Prostate gland (tissue), 2 donors: ENCODE results near the gene GNA12. TPM values are rescaled to one million over a fixed set of nuclear protein-coding genes. Genes with fewer than 3 reads are reported as not detected.

ENCODE experiments used
- DNase-seq: peaks from one replicate; pipeline ENCODE4 v3.0.0-alpha.2; 2019; ENCODE audit warnings: low spot score
- H3K27ac ChIP-seq, 2 donors: fragments of 200-600 bp; sonication (generic); 2 replicates each; pipeline ENCODE4 v1.5.1; 2017 to 2019
- H3K27me3 ChIP-seq: fragments of 200-600 bp; sonication (generic); replicated peaks from 2 replicates; pipeline ENCODE4 v1.5.1; 2019; ENCODE audit not compliant: insufficient read depth
- H3K36me3 ChIP-seq, 2 donors: fragments of 200-600 bp; sonication (generic); 1 replicate in 1 of 2; 2 replicates in 1 of 2; pipeline versions ENCODE4 v1.5.1 to v1.8.1; 2017 to 2019
- H3K4me1 ChIP-seq: fragments of 200-600 bp; sonication (generic); replicated peaks from 2 replicates; pipeline ENCODE4 v1.5.1; 2019
- H3K4me3 ChIP-seq, 2 donors: fragments of 200-600 bp; sonication (generic); 2 replicates each; pipeline ENCODE4 v1.5.1; 2017 to 2019
- H3K9me3 ChIP-seq: fragments of 200-600 bp; sonication (generic); 2 replicates; pipeline ENCODE4 v1.5.1; 2017
- POLR2A ChIP-seq: fragments of 450-650 bp; IDR thresholded peaks from one replicate; pipeline ENCODE4 v1.6.1; 2016; ENCODE audit warnings: antibody characterized with exemption, mild to moderate bottlenecking
- POLR2AphosphoS5 ChIP-seq: sonication (generic); formaldehyde crosslinking; IDR thresholded peaks from one replicate; pipeline ENCODE4 v1.6.1; 2017; ENCODE audit warnings: antibody characterized with exemption
- WGBS: methylation state at CpG from one replicate; pipeline ENCODE4 v1.1.5; 2018; 5-methylcytosine and 5-hydroxymethylcytosine counted together
- intact Hi-C: fragments of 100-400 bp; cut with DNase I; formaldehyde crosslinking; loops from one replicate; pipeline ENCODE4 v1.14.2; 2022
- total RNA-seq, 2 donors: library from RNA; depleted of rRNA; stranded (reverse); fragments of >200 nt; gene quantifications; one replicate each; pipeline ENCODE4 v1.1.0, GENCODE V29; 2016
- TF ChIP-seq, protein P1 (sequence below), 4 experiments: fragments of 200-600 bp in 2 of 4; fragments of 450-650 bp in 2 of 4; sonication (generic) in 2 of 4; IDR thresholded peaks; 1 replicate in 3 of 4; 2 replicates in 1 of 4; pipeline ENCODE4 v1.5.1; 2016 to 2019; ENCODE audit warnings: antibody characterized with exemption in 4 of 4, mild to moderate bottlenecking in 2 of 4, moderate library complexity in 2 of 4

The GNA12 gene
- total RNA-seq, 2 donors from 2014 or later: 22.6 to 102 TPM

DNA sequence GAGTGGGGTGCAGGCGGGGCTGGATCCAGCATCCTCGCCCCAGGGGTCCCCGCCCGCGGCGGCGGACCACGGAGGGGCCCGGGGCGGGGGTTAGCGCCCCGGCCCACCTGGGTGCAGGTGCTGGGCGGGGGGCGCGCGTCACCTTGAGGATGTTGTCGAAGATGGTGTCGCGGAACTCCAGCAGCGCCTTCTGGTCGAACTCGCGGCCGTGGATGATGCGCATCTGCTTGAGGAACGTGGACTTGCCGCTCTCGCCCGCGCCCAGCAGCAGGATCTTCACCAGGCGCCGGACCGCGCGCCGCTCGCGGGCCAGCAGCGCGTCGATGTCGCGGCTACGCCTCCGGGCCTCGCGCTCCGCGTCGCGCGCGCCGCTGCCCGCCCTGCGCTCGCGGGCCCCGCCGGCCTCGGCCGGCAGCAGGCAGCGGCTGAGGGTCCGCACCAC lies 376 bp downstream of the GNA12 start:
- WGBS: 0% methylated on average over 21 of the region's 64 CpGs
- Histone ChIP-seq H3K27me3 (no peaks in the 10 kb centered on the region), H3K27ac (peak overlapping the region in 1 of 2 donors; percentile 45), H3K4me1 (peaks cover 6% of the 10 kb centered on the region), H3K36me3 (no peaks in the 10 kb centered on the region), H3K9me3 (no peaks in the 10 kb centered on the region), H3K4me3 (peak overlapping the region; percentile 60 to 62)
- no peak for DNase-seq
- intact Hi-C loops: loop anchor here (5.0 kb wide), 1 partner anchor 126 kb away; no protein-coding TSS in a partner anchor
- TF ChIP-seq POLR2A: no peak
- no peak for TF ChIP-seq POLR2AphosphoS5
- TF ChIP-seq, protein P1, sequence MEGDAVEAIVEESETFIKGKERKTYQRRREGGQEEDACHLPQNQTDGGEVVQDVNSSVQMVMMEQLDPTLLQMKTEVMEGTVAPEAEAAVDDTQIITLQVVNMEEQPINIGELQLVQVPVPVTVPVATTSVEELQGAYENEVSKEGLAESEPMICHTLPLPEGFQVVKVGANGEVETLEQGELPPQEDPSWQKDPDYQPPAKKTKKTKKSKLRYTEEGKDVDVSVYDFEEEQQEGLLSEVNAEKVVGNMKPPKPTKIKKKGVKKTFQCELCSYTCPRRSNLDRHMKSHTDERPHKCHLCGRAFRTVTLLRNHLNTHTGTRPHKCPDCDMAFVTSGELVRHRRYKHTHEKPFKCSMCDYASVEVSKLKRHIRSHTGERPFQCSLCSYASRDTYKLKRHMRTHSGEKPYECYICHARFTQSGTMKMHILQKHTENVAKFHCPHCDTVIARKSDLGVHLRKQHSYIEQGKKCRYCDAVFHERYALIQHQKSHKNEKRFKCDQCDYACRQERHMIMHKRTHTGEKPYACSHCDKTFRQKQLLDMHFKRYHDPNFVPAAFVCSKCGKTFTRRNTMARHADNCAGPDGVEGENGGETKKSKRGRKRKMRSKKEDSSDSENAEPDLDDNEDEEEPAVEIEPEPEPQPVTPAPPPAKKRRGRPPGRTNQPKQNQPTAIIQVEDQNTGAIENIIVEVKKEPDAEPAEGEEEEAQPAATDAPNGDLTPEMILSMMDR (IDR thresholded peaks at IDR 0.05): no peak

DNA sequence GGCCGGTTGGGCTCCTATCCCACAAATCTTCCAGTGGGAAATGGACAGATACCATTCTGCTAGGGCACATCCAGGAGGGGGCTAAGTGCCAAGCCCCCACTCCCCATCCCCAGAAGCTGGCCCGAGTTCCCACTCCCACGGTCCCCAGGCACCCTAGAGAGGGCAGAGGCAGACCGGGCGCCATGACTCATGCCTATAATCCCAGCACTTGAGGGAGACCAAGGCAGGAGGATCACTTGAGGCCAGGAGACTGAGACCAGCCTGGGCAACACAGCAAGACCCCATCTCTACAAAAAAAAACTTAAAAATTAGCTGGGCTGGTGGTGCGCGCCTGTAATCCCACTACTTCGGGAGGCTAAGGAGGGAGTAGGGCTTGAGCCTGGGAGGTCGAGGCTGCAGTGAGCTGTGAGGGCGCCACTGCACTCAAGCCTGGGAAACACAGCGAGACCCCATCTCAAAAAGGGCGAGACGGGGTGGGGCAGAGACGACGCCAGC lies 870 bp downstream of the GNA12 start:
- 49% methylated on average over 15 of the region's 15 CpGs for WGBS

DNA sequence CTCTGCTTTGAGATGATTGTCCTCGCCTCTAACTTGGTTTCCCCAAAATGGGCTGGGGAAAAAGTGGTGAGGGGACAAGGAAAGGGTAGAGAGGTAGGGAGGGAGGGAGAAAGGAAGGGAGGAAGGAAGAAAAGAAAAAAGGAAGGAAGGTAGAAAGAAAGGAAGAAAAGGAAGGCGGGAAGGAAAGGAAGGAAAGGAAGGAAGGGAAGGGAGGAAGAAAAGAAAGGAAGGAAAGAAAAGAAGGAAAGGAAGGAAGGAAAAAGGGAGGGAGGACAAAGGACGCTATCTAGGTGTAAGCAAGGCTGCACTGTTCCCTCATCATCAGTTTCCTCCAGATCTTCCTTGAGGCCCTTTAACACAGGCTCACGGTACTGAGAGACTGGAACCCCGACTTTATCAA lies 2.2 kb downstream of the GNA12 start:
- intact Hi-C loops: loop anchor here (5.0 kb wide), 1 partner anchor 125 kb away; no protein-coding TSS in a partner anchor
- Histone ChIP-seq H3K36me3 (no peaks in the 10 kb centered on the region), H3K4me1 (peaks cover 6% of the 10 kb centered on the region), H3K4me3 (no peak overlapping the region), H3K27me3 (no peaks in the 10 kb centered on the region), H3K9me3 (no peaks in the 10 kb centered on the region), H3K27ac (no peak overlapping the region)
- DNase-seq: no peak
- WGBS: 83% methylated on average over 5 of the region's 5 CpGs
- no peak for TF ChIP-seq POLR2A
- no peak for TF ChIP-seq POLR2AphosphoS5
- TF ChIP-seq, protein P1 (IDR thresholded peaks at IDR 0.05): no peak

More for the DNA sequence above, 870 bp downstream of the GNA12 start:
- Histone ChIP-seq H3K4me3 (peak overlapping the region; percentile 60 to 62), H3K9me3 (no peaks in the 10 kb centered on the region), H3K27ac (peak overlapping the region in 1 of 2 donors; percentile 45), H3K4me1 (peaks cover 6% of the 10 kb centered on the region), H3K27me3 (no peaks in the 10 kb centered on the region), H3K36me3 (no peaks in the 10 kb centered on the region)
- intact Hi-C loops: loop anchor here (5.0 kb wide), 1 partner anchor 126 kb away; no protein-coding TSS in a partner anchor
- DNase-seq: no peak
- TF ChIP-seq POLR2AphosphoS5 (no peak), POLR2A (no peak)
- TF ChIP-seq, protein P1 (IDR thresholded peaks at IDR 0.05): no peak

DNA sequence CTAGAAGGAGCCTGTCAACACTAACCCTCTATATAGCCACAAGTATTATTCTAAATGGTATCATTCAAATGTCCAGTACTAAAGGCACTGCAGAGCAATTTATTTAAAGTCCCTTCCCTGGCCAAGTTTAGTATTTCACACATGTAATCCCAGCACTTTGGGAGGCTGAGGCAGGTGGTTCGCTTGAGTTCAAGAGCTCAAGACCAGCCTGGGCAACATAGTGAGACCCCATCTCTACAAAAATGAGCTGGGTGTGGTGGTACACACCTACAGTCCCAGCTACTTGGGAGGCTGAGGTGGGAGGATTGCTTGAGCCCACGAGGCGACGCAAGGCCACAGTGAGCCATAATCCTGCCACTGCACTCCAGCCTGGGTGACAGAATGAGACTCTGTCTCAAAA lies 3.6 kb downstream of the GNA12 start:
- H3K4me1 ChIP-seq: peaks cover 6% of the 10 kb centered on the region
- TF ChIP-seq POLR2A (no peak), POLR2AphosphoS5 (no peak)
- TF ChIP-seq, protein P1 (IDR thresholded peaks at IDR 0.05): no peak
- no peak overlapping the region for H3K27ac ChIP-seq
- no peaks in the 10 kb centered on the region for H3K36me3 ChIP-seq
- no peak for DNase-seq
- H3K27me3 ChIP-seq: no peaks in the 10 kb centered on the region
- 95% methylated on average over 4 of the region's 4 CpGs for WGBS
- no peaks in the 10 kb centered on the region for H3K9me3 ChIP-seq
- no peak overlapping the region for H3K4me3 ChIP-seq
- intact Hi-C loops: loop anchor here (5.0 kb wide), 1 partner anchor 123 kb away; no protein-coding TSS in a partner anchor
